ENCODE results near the gene PPP1R26.

PPP1R26 gene

GRCh38 chr9:135473972-135474543, 5.5 kb upstream of the PPP1R26 start:
- no peak overlapping the region for H3K27ac ChIP-seq
- TF ChIP-seq ZFX (IDR thresholded peaks at IDR 0.05) (no peak), CTCF (conservative IDR thresholded peaks at IDR 0.05) (no peak)

GRCh38 chr9:135474915-135475314, 4.7 kb upstream of the PPP1R26 start:
- no peak overlapping the region for H3K27ac ChIP-seq
- no peak for TF ChIP-seq ZFX (IDR thresholded peaks at IDR 0.05)
- TF ChIP-seq CTCF (conservative IDR thresholded peaks at IDR 0.05) = no peak; the same call in 1 of the 2 replicates

GRCh38 chr9:135476561-135477355, 2.8 kb upstream of the PPP1R26 start:
- TF ChIP-seq ZFX (IDR thresholded peaks at IDR 0.05) (no peak), CTCF (conservative IDR thresholded peaks at IDR 0.05) (no peak)
- H3K27ac ChIP-seq = no peak overlapping the region

- H3K27ac ChIP-seq = peak overlapping the region; percentile 80; the same call in 1 of the 2 replicates
Measured at GRCh38 chr9:135478191-135478590, 1.4 kb upstream of the PPP1R26 start.

GRCh38 chr9:135478829-135479468, 633 bp upstream of the PPP1R26 start:
- peak overlapping the region; percentile 80 for H3K27ac ChIP-seq
- TF ChIP-seq CTCF (conservative IDR thresholded peaks at IDR 0.05) = no peak; the same call in 1 of the 2 replicates
- peak; percentile 39; the same call in 1 of the 2 replicates for TF ChIP-seq ZFX (IDR thresholded peaks at IDR 0.05)

More at GRCh38 chr9:135478191-135478590, 1.4 kb upstream of the PPP1R26 start:
- TF ChIP-seq CTCF (conservative IDR thresholded peaks at IDR 0.05) = no peak
- no peak for TF ChIP-seq ZFX (IDR thresholded peaks at IDR 0.05)

GRCh38 chr9:135480071-135480939, 723 bp downstream of the PPP1R26 start:
- TF ChIP-seq CTCF (conservative IDR thresholded peaks at IDR 0.05) (no peak), ZFX (IDR thresholded peaks at IDR 0.05) (peak; percentile 89; the same call in 1 of the 2 replicates)
- peak overlapping the region; percentile 80 for H3K27ac ChIP-seq

Measured in C4-2B (cell line).